ENCODE results near the gene WRAP73. TPM values are rescaled to one million over a fixed set of nuclear protein-coding genes. Genes with fewer than 3 reads are reported as not detected.
"Not testable (repeated sequence)": the region's sequence is repeated elsewhere in the genome, so short reads cannot be mapped to it uniquely, and the experiment has no call there.

The WRAP73 gene
- total RNA-seq, 1 donor from 2014 or later = 23.3 TPM

DNA sequence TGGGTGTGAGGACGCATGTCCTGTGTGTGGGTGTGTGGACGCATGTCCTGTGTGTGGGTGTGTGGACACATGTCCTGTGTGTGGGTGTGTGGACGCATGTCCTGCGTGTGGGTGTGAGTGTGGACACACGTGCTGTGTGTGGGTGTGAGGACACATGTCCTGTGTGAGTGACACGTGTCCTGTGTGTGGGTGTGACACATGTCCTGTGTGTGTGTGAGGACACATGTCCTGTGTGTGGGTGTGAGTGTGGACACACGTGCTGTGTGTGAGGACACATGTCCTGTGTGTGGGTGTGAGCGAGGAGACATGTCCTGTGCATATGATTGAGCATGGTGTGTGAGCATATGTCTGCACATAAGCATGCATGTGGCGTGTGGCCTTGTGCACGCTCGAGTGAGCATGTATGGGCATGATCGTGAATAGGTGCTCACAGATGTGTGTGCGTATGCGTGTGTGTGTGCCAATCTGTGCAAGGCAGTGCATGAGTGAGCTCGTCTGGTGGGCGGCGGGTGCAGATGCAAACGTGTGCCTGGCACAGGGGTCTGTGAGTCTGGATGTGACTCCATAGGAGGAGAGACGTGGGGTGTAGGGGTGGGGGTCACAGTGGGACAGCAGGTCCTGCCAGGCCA, 63.8 kb downstream of the WRAP73 start:
- H3K36me3 ChIP-seq = no peaks in the 10 kb centered on the region
- intact Hi-C loops (cut with DNase I) = no loop called here
- H3K9me3 ChIP-seq = no peaks in the 10 kb centered on the region
- TF ChIP-seq POLR2AphosphoS5 (IDR thresholded peaks at IDR 0.05; ENCODE audit: insufficient read depth in 1 of 2, low read depth in 1 of 2) (no peak), POLR2A (IDR thresholded peaks at IDR 0.05) (no peak)
- TF ChIP-seq, protein P1, sequence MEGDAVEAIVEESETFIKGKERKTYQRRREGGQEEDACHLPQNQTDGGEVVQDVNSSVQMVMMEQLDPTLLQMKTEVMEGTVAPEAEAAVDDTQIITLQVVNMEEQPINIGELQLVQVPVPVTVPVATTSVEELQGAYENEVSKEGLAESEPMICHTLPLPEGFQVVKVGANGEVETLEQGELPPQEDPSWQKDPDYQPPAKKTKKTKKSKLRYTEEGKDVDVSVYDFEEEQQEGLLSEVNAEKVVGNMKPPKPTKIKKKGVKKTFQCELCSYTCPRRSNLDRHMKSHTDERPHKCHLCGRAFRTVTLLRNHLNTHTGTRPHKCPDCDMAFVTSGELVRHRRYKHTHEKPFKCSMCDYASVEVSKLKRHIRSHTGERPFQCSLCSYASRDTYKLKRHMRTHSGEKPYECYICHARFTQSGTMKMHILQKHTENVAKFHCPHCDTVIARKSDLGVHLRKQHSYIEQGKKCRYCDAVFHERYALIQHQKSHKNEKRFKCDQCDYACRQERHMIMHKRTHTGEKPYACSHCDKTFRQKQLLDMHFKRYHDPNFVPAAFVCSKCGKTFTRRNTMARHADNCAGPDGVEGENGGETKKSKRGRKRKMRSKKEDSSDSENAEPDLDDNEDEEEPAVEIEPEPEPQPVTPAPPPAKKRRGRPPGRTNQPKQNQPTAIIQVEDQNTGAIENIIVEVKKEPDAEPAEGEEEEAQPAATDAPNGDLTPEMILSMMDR (IDR thresholded peaks at IDR 0.05) = no peak
- DNase-seq (ENCODE audit: extremely low spot score in 2 of 2) = no peak
- H3K4me3 ChIP-seq = no peak overlapping the region
- H3K4me1 ChIP-seq = no peaks in the 10 kb centered on the region
- no peak overlapping the region for H3K27ac ChIP-seq
- H3K27me3 ChIP-seq = no peaks in the 10 kb centered on the region

DNA sequence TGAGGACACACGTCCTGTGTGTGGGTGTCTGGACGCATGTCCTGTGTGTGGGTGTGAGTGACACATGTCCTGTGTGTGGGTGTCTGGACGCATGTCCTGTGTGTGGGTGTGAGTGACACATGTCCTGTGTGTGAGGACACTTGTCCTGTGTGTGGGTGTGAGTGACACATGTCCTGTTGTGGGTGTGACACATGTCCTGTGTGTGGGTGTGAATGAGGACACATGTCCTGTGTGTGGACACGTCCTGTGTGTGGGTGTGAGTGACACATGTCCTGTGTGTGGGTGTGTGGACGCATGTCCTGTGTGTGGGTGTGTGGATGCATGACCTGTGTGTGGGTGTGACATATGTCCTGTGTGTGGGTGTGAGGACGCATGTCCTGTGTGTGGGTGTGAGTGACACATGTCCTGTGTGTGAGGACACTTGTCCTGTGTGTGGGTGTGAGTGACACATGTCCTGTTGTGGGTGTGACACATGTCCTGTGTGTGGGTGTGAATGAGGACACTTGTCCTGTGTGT, 64.5 kb downstream of the WRAP73 start:
- H3K4me3 ChIP-seq; H3K27me3 ChIP-seq; H3K9me3 ChIP-seq; DNase-seq (ENCODE audit: extremely low spot score in 2 of 2); H3K27ac ChIP-seq; intact Hi-C loops (cut with DNase I); H3K4me1 ChIP-seq; H3K36me3 ChIP-seq: not testable (repeated sequence)

- Histone ChIP-seq H3K4me3 (no peak overlapping the region), H3K9me3 (no peaks in the 10 kb centered on the region), H3K4me1 (no peaks in the 10 kb centered on the region), H3K27ac (no peak overlapping the region), H3K27me3 (no peaks in the 10 kb centered on the region), H3K36me3 (no peaks in the 10 kb centered on the region)
- TF ChIP-seq POLR2AphosphoS5 (IDR thresholded peaks at IDR 0.05; ENCODE audit: insufficient read depth in 1 of 2, low read depth in 1 of 2) = no peak
- no peak for TF ChIP-seq POLR2A (IDR thresholded peaks at IDR 0.05)
- TF ChIP-seq, protein P1 (IDR thresholded peaks at IDR 0.05) = no peak
- DNase-seq (ENCODE audit: extremely low spot score in 2 of 2) = no peak
- intact Hi-C loops (cut with DNase I) = no loop called here
Measured at GRCh38 chr1:3584915-3585314, 65.0 kb downstream of the WRAP73 start.

- H3K27ac ChIP-seq; H3K9me3 ChIP-seq; H3K36me3 ChIP-seq; H3K4me1 ChIP-seq; H3K4me3 ChIP-seq; intact Hi-C loops (cut with DNase I); H3K27me3 ChIP-seq; DNase-seq (ENCODE audit: extremely low spot score in 2 of 2): not testable (repeated sequence)
Measured at GRCh38 chr1:3583751-3584150, 66.2 kb downstream of the WRAP73 start.

DNA sequence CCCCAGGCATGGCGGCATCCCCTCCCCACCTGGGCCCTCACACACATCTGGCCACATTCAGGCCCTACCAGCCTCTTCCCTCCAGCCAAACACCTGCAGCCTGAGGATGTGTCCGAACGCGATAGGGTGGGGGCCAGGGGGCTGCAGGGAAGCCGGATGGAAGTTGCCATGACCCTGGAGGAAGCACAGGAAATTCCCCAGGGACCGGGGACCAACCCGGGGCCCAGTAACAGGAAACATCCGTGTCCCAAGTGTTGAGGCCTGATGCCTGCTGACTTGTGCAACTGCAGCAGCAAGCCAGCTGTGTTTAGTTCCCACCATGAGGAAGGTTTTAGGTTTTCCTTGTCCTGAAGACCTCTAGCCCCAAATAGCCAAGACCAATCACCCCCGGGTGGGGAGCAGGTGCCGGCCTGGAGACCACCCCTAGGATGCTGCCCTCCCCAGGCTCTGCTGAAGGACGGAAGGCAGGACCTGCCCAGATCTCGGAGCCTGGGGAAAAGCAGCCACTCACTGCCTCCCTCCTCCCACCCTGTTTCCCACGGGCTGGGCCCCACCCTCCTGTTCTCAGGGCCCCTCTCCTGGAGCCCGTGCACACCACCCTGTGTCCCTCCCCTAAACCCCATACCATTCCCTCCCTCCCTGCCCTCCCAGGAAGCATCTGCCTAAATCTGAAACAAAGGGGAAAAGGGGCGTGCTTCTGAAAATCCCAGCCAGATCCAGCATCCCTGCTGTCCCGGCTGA, 68.4 kb downstream of the WRAP73 start:
- H3K27me3 ChIP-seq = no peaks in the 10 kb centered on the region
- no peaks in the 10 kb centered on the region for H3K4me1 ChIP-seq
- H3K36me3 ChIP-seq = no peaks in the 10 kb centered on the region
- no peak overlapping the region for H3K27ac ChIP-seq
- H3K9me3 ChIP-seq = no peaks in the 10 kb centered on the region
- no peak overlapping the region for H3K4me3 ChIP-seq
- no peak for TF ChIP-seq POLR2A (IDR thresholded peaks at IDR 0.05)
- TF ChIP-seq, protein P1 (IDR thresholded peaks at IDR 0.05) = no peak
- TF ChIP-seq POLR2AphosphoS5 (IDR thresholded peaks at IDR 0.05; ENCODE audit: insufficient read depth in 1 of 2, low read depth in 1 of 2) = no peak
- intact Hi-C loops (cut with DNase I) = no loop called here
- DNase-seq (ENCODE audit: extremely low spot score in 2 of 2) = no peak

Other genes starting within 250 kb of the WRAP73 start
- gene ARHGEF16, start 195.4 kb downstream of the WRAP73 start, total RNA-seq = 6.4 TPM
- gene MEGF6, start 38.6 kb downstream of the WRAP73 start, total RNA-seq = 37.6 TPM
- 44.9 TPM for gene TPRG1L, start 25.1 kb downstream of the WRAP73 start, total RNA-seq
- gene TP73, start 2.4 kb upstream of the WRAP73 start, total RNA-seq = 8.1 TPM
- not detected for gene CCDC27, start 102.3 kb upstream of the WRAP73 start, total RNA-seq
- not detected for gene SMIM1, start 122.6 kb upstream of the WRAP73 start, total RNA-seq
- 32.4 TPM for gene LRRC47, start 146.4 kb upstream of the WRAP73 start, total RNA-seq
- 62.9 TPM for gene CEP104, start 207.1 kb upstream of the WRAP73 start, total RNA-seq
- gene DFFB, start 207.4 kb upstream of the WRAP73 start, total RNA-seq = 8.8 TPM